Fibroblast of upper back skin (primary cell): ENCODE measurements around the gene SRSF5.
A peak's percentile ranks its signal among the peaks of the same experiment; 100 is the strongest.
"Not testable (repeated sequence)": the region's sequence is repeated elsewhere in the genome, so short reads cannot be mapped to it uniquely, and the experiment has no call there.

ENCODE experiments used
- DNase-seq: peaks from one replicate; pipeline ENCODE4 v3.0.0-alpha.2; 2013

Gene SRSF5

GRCh38 chr14:69766984-69767368 lies at the start of gene SRSF5:
Gene SRSF5, plus strand, starts transcription at chr14:69767142. Its CDS starts 1,015 bp downstream, at chr14:69768157.
- peak; percentile 97 for DNase-seq

- not testable (repeated sequence) for DNase-seq
These were observed 48.3 kb upstream of the SRSF5 start for GRCh38 chr14:69718614-69719013.

DNA sequence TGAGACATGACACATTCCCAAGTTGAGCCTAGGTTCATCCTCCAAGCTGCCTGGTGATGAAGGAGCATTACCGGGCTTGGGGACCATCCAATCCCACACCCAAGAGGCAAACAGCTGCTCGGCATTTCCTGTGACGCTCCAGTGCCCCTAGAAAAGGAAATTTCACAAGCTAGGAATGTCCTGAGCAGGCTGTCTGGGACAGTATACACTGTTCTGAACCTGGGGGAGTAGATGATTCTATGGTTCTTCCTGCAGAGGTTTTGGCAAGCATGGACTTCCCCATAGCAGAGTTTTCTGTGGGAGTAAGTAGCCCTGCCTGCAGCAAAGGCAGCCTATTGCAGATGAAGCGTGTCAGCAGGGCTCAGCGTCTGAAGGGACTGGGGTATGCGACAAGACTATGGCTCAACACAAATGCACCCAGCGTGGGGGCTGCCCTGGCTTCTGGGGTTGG lies 47.4 kb upstream of the SRSF5 start:
- DNase-seq = peak; percentile 92

GRCh38 chr14:69720912-69721311 lies 46.0 kb upstream of the SRSF5 start:
- DNase-seq = no peak

DNA sequence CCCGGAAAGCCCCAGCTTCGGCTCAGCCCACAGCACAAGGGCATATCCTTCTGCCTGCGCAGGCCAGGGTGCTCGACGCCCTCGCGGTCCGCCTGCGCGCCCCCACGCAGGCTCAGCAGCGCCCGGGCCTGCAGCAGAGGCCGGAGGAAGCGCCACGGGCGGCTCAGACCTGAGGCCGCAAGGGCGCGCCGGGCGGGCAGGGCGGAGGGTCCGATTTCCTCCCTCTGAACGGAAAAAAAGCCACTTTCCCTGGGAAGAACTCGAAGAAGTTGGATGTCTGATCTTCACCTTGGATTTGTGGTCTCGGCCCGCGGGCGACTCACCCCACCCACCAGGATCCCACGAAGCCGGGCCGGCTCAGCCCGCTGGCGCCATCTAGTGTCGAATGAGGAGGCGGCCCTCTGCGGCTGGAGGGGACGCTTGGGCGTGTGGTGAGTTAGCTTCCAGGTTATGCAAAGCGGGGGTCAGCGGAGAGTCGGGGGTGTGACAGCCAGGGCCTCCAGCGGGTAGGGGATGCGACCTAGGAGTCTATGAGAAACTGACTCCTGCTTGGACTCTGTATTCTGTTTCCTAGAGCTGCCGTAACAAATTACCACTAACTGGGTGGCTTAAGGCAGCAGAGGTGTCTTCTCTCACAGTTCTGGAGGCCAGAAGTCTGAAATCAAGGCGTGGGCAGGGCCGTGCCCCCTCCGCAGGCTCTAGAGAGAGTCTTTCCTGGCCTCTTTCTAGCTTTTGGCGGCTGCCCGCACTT lies 40.0 kb upstream of the SRSF5 start:
- peak; percentile 73 for DNase-seq

GRCh38 chr14:69727860-69728259 lies 39.1 kb upstream of the SRSF5 start:
- no peak for DNase-seq

- DNase-seq = not testable (repeated sequence)
These were observed 34.9 kb upstream of the SRSF5 start for GRCh38 chr14:69731919-69732598.

- DNase-seq = not testable (repeated sequence)
These were observed 30.5 kb upstream of the SRSF5 start for GRCh38 chr14:69736405-69736804.

DNA sequence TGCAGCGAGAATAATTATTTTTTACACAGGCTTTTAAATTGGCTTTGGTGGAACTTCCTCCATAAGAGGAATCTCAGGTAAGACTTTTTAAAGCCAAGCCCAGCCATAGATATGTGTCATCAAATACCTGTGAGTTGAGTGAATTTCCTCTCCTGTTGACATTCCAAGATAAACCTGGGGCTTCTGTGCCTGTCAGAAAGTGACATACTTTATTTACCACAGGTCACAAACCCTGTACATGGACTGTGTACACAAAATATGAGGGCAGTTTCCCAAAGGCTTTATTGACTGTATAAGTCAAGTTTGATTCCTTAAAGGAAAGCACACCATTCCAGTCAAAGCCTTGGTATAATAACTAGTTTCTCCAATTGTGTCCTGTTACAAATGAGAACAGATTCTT lies 25.9 kb upstream of the SRSF5 start:
- no peak for DNase-seq

- no peak for DNase-seq
These were observed 17.0 kb upstream of the SRSF5 start for GRCh38 chr14:69749956-69750355.

DNA sequence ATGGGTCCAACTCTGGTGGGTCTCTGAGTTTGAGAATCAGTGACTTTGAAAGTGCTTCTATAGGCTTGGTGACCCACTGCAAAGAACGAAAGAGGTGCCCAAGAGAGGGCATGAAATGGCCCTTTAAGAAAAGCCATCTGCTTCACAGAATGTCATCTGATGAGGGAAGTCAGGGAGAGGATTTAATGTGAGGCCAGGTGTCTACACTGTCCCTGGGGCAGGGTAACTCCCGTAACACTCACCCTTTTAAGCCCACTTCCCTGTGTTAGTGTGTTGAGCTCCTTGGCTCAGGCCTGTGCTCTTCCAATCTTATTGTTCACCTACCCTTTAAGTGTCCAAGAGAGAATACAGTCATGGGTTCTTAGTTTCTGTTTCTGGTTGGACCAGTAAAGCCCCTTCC lies 16.4 kb upstream of the SRSF5 start:
- DNase-seq = no peak

DNA sequence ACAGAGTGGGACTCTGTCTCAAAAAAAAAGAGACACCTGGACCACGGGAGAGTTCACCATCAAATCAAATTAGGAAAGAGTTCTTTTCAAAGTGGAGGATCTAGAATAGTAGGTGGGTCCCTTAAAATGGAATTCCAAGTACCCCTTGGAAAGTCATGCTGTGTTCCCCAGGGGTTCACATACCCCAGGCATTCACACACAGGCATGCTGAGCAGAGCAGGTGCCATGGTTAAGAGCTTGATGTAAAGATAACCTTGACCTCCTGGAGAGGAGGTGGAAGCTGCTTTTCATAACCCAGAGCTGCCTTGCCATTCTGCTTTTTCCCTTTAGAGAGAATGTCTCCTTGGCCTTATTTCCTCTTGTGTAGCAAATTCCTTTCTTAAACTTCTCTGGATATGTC lies 14.2 kb upstream of the SRSF5 start:
- DNase-seq = no peak

DNA sequence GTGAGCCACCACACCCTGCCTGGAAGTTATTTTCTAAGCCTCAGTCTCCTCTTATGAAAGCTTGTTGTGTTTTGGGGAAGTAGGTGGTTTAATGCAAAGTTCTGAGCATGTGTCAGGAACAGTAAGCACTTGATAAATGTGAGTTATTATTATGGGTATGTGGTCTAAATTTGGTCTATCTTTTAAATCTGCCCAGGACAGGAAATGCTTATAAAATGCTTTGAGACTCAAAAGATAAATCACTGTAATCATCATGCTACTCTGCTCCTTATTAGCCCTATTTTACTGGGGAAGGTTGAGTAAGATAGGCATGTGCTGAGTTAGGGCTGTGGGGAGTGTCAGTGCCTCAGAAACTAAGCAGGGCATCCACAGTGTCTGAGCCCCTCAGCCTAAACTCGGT lies 13.1 kb upstream of the SRSF5 start:
- DNase-seq = no peak

DNA sequence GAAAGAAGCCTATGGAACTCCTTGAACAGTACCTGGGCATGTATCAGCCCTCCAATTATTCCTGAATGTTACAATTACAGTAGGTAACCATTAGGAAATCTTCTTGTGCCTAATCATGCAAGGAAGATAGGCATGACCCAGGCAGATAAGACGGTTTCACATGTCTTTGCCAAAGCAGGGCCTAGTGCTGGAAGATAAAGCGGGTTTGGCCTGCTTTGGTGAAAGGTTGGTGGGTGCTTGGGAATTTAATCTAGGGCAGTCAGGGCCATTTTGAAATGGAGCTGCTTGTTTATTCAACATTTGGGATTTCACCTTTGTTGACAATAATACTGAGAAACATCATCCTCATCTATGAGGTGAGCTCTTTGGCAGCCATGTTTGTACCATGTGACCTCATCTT lies 12.5 kb upstream of the SRSF5 start:
- DNase-seq = no peak

DNA sequence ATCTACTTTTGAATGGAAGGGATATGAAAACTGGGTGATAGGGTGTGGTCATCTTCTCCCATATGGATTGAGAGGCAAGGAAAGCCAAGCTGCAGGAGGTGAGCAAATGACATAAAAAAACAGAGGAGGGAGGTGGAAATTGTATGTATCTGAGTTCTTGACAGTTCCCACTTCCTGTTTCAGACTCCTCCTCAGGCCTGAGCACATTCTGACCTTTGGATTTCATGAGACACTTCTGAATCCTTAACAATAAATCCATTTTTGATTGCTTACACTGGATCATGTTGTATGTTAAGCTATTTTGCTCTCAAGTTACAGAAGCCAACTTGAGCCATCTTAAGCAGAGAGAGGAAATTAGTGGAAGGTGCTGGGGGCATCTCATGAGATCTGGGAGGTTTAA lies 11.6 kb upstream of the SRSF5 start:
- no peak for DNase-seq

DNA sequence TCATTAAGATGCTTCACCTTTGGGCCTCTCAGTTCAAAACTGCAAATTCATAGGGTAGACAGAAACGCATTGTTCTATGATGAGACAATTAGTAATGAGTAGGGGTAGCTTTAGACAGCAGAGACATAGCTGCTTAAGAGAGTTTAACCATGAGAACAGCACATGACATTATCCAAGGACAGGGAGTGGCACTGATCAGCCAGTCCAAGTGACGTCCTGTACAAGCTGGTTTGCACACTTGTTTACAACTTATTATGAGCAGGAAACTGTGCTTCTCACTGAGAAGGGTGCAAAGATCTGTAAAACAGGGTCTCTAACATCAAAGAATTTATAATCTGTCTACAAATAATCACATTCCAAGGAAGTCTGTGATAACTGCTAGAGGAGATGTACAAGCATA lies 11.2 kb upstream of the SRSF5 start:
- DNase-seq = no peak

DNA sequence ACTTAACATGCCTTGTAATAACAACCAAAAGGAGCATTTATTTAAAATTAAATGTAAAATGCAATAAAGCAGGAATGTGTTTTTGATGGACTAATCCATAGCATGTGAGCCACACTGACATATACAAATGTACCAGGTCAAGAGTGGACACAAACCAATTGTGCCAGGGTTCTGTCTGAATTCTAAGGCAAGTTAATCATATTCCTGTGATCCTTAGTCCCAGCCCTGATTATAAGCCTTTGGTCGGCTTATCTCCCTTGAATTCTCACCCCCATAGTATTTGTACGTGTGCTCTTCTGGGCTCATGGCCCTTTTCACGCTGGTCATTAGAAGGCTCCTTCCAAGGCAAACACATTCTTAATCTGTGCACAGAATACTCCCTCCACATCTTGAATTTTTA lies 10.6 kb upstream of the SRSF5 start:
- no peak for DNase-seq

DNA sequence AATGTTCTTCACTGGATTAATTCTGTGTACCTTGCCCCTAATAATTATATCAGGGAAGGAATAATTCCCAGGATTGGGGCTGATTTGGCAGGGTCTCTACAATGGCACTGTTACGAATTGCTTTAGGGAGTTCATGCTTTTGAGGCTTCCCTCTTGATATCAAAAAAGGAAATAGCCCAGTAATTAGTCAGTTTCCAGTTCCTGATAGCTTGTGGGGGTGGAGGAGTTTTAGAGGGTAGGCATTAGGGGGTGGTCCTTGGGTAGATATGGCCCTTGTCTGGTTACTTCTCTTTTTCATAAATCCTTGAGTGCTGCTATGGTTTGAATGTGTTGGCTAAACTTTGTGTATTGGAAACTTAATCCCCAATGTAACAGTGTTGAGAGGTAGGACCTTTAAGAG lies 6.1 kb upstream of the SRSF5 start:
- no peak for DNase-seq

- DNase-seq = no peak
These were observed 3.0 kb upstream of the SRSF5 start for GRCh38 chr14:69763761-69764510.

DNA sequence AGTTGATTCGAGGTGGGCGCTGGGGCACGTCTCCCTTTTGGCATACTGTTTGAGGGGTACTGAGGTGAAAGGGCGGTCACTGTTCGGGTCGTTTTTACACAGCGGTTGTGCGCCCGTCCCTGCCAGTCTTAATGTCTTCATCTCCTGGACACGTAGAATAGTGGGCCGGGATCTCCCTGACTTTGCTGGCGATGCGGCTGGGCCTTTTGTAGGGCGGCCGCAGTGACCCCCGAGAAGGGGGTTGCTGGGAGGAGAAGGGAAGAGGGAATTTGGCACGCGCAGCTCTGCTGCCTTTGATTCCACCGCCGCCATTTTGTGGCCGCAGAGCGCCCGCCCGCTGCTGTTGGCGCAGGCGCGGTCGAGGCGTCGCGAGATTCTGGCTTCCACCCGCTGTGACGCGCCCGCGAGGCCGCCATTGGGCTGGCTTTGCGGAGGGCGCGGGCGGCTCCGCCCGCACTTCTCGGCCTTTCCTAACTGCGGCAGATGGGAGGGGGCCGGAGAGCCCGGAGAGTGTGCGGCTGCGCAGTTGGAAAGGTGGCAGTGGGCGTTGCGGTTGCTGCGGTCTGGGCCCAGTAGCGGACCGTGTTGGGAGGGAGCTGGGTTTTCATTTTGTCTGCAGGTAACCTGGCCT lies 542 bp downstream of the SRSF5 start:
- DNase-seq = peak; percentile 92

GRCh38 chr14:69768873-69769272 lies 1.9 kb downstream of the SRSF5 start:
- DNase-seq = no peak

DNA sequence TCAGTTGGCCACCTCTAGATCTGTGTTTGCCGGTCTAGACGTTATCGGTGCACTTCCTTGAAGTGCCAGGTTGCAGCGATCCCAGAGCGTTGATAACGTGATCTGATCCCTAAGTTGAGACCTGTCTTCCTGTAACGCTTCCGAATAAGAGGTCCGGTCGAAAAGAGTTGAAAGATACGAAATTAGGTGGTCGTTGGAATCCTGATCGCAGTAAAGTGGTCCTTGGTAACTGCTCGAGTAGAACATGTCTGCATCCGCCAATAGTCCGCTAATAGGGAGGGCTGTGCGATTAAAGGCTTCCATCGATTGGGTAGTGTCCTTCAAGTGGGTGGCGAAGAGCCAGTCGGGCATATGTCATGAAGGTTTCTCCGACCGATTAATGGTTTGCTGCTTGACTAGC lies 2.7 kb downstream of the SRSF5 start:
- DNase-seq = no peak

GRCh38 chr14:69770559-69770958 lies 3.6 kb downstream of the SRSF5 start:
- no peak for DNase-seq
